Calu3 (cell line): Measurements from ENCODE around the gene C5. TPM values are rescaled to one million over a fixed set of nuclear protein-coding genes. Genes with fewer than 3 reads are reported as not detected.

Experiments
- BruUV-seq: library from RNA; stranded (reverse); fragments of 400-500 nt; replicated peaks from 2 replicates; lab custom pipeline; 2021; lab: Mats Ljungman, UMichigan
- CTCF ChIA-PET: fragments of 300-600 bp; sonication (Branson Sonifier 250); formaldehyde crosslinking; loops from one replicate; lab custom pipeline; 2022; ENCODE audit warnings: antibody characterized with exemption; lab: Charles Lee
- DNase-seq: peaks from one replicate; pipeline ENCODE4 v3.0.0; 2022
- H3K27ac Mint-ChIP-seq: one replicate; pipeline ENCODE4 v1.8.0; 2022; ENCODE audit warnings: mixed read lengths; ENCODE audit not compliant: unreplicated experiment
- H3K27me3 Mint-ChIP-seq: one replicate; pipeline ENCODE4 v1.8.0; 2022; ENCODE audit warnings: mixed read lengths; ENCODE audit not compliant: unreplicated experiment
- H3K36me3 Mint-ChIP-seq: one replicate; pipeline ENCODE4 v1.8.0; 2022; ENCODE audit warnings: mild to moderate bottlenecking, moderate library complexity, mixed read lengths; ENCODE audit not compliant: insufficient read depth, unreplicated experiment
- H3K4me1 Mint-ChIP-seq: one replicate; pipeline ENCODE4 v1.8.0; 2022; ENCODE audit warnings: mild to moderate bottlenecking, low read depth, mixed read lengths; ENCODE audit not compliant: unreplicated experiment
- H3K4me3 Mint-ChIP-seq: one replicate; pipeline ENCODE4 v1.8.0; 2022; ENCODE audit warnings: mild to moderate bottlenecking, low read depth, moderate library complexity, mixed read lengths; ENCODE audit not compliant: unreplicated experiment
- H3K9me3 Mint-ChIP-seq: one replicate; pipeline ENCODE4 v1.8.0; 2022; ENCODE audit warnings: low read depth, mixed read lengths; ENCODE audit not compliant: unreplicated experiment
- CTCF ChIP-seq: fragments of 200-600 bp; IDR thresholded peaks from one replicate; pipeline ENCODE4 v1.8.0; 2022; ENCODE audit warnings: antibody characterized with exemption; ENCODE audit not compliant: unreplicated experiment
- intact Hi-C: fragments of 100-400 bp; cut with micrococcal nuclease; formaldehyde crosslinking; loops from one replicate; pipeline ENCODE4 v1.10.0; 2022; ENCODE audit not compliant: unreplicated experiment
- total RNA-seq: library from RNA; stranded (reverse); gene quantifications from 2 replicates; pipeline ENCODE4 v1.2.3, GENCODE V29; 2022

Gene C5
- total RNA-seq, 1 experiment from 2014 or later, result 12.3 TPM

DNA sequence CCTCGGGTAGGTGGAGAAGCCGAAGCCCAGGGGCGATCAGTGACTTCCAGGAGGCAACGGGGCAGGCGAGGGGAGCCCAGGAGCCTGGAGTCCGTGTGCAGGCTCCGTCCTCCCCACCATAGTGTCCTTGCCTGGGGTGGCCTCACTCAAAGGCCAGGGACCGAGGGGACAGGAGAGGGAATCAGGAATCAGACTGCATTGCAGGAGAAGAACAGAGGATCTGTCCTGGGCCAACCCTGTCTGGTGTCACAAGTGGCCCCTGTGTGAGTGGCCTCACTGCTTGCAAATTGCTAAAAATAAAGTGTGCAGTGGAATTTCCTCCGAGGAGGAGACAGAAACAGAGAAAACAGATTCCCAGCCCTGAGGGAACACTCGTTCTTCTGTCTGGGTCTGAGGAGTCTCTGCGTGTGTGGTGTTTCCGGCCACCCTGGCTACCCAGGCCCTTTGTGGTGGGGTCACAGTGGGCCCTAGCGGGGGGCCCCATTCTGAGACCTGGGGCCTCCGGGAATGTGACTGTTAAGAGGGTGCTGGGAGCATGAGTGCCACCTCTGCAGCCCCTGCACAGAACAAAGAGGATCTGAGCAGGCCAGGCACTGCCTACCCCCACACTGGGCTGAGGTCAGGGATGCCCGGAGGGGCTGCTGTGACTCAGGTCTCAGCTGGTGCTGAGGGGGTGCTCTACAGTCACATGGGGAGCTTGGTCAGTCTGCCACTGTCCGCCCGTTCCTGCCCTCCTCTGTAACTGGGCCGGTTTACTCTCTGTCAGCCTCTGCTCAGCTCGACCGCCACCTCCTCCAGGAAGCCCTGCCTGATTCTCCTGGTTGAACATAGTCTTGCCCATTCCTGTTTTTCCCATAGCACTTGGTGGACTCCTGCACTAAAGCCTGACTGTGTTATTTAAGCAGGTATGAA lies 130.9 kb downstream of the C5 start:
- no peak for TF ChIP-seq CTCF
- Mint-ChIP-seq H3K9me3 (no peaks in the 10 kb centered on the region), H3K4me3 (no peak overlapping the region), H3K27ac (no peak overlapping the region), H3K4me1 (no peaks in the 10 kb centered on the region), H3K27me3 (no peaks in the 10 kb centered on the region), H3K36me3 (no peaks in the 10 kb centered on the region)
- DNase-seq, result no peak
- intact Hi-C loops, result no loop called here
- CTCF ChIA-PET, result interaction anchor here (0.6 kb wide), 1 partner anchor 149 kb away, joined by 3 read pairs; no protein-coding TSS in a partner anchor
- BruUV-seq, result no TSS peak

- Mint-ChIP-seq H3K9me3 (no peaks in the 10 kb centered on the region), H3K4me3 (no peak overlapping the region), H3K4me1 (no peaks in the 10 kb centered on the region), H3K36me3 (no peaks in the 10 kb centered on the region), H3K27ac (no peak overlapping the region), H3K27me3 (no peaks in the 10 kb centered on the region)
- BruUV-seq, result no TSS peak
- intact Hi-C loops, result no loop called here
- CTCF ChIA-PET, result no interaction called here
- DNase-seq, result no peak
- TF ChIP-seq CTCF, result no peak
Measured at GRCh38 chr9:120917929-120918762, 131.9 kb downstream of the C5 start.

- H3K4me3 Mint-ChIP-seq, result no peak overlapping the region
- TF ChIP-seq CTCF, result no peak
- H3K27me3 Mint-ChIP-seq, result no peaks in the 10 kb centered on the region
- BruUV-seq, result no TSS peak
- no peaks in the 10 kb centered on the region for H3K4me1 Mint-ChIP-seq
- intact Hi-C loops, result no loop called here
- H3K9me3 Mint-ChIP-seq, result no peaks in the 10 kb centered on the region
- no peak for DNase-seq
- CTCF ChIA-PET, result no interaction called here
- H3K27ac Mint-ChIP-seq, result no peak overlapping the region
- H3K36me3 Mint-ChIP-seq, result no peaks in the 10 kb centered on the region
Measured at GRCh38 chr9:120916991-120917880, 132.8 kb downstream of the C5 start.

DNA sequence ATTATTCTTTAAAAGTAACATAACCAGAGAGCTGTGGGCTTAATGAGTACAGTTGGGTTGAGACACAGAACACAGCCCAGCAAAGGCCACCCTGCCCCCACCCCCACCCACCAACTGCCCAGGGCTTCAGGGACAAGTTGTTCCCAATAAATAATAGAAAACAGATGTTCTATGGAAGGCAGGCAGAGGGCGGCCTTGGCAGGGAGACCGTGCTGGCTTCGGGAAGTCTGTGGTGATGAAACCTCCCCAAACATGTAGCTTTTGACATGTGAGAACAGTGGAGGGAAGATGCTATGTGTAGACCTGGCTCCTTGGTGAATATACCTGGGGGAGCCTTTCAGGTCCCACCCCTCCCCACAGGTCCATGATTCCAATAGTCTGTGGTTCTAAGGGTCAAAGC lies 133.5 kb downstream of the C5 start:
- Mint-ChIP-seq H3K4me1 (no peaks in the 10 kb centered on the region), H3K4me3 (no peak overlapping the region), H3K9me3 (no peaks in the 10 kb centered on the region), H3K36me3 (no peaks in the 10 kb centered on the region), H3K27ac (no peak overlapping the region), H3K27me3 (no peaks in the 10 kb centered on the region)
- CTCF ChIA-PET, result interaction anchor here (0.5 kb wide), 1 partner anchor 1003 kb away, joined by 3 read pairs; no protein-coding TSS in a partner anchor
- no peak for TF ChIP-seq CTCF
- DNase-seq, result no peak
- intact Hi-C loops, result no loop called here
- no TSS peak for BruUV-seq
